ENCODE data around the gene FOXO3.

Gene FOXO3

DNA sequence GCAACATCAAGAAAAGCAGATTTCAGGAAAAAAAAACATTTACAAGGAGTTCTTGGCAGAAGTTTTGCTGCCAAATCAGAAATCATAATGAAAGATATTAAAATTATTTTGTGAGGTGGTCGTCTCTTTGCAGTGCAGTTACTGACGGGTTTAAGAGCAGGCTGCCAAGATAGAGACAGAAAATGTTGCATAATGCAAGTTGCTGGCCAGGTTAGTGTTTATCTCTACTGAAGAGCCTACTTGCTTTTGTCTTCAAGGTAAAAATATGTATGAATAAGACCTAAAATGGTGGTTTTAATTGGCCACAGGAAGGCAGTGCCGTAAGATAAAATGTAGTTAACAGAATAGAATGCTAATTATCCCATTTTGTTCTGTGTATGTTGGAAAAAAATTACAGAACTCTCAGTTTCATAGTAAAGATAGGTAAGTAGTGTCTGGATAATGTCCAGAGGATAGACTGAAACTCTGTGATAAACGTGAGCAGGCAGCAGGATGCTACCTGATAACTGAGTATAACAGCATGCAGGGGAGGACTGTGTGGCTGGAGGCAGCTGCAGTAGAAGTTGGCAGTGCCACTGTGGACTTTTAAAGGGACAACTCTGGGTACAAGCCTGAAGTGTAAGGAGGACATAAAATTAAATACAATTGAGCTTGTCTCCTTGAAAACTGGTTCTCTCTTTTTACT, 13.9 kb downstream of the FOXO3 start:
- peak in 2 of 51 donors; percentile 7 for DNase-seq

DNA sequence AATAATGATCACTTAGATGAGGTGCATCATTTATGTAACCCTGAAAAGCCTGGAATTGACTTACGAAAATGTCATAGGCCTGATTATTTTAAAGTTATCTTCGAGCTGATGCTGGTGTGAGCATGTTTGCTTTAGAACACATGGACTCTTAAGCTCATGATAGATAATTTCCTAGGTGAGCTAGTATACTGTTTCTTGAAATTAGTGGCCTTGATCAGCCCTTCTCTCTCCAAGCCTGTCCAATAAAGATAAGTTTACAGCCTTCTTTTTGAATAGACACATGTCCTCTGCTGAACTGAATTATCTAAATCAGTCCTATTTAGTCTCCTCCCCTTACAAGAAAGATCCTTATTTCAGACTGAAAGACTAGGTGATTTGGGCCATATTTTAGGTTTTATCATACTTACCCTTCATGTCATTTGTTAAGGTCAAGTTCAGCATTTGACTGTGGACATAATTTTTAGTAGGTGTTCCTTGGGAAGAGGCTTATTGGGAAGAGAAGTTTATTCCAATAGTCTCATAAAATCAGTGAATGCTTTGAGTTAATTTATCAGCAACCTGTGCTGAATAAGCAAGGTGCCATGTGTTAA, 15.3 kb downstream of the FOXO3 start:
- DNase-seq, result no peak

DNA sequence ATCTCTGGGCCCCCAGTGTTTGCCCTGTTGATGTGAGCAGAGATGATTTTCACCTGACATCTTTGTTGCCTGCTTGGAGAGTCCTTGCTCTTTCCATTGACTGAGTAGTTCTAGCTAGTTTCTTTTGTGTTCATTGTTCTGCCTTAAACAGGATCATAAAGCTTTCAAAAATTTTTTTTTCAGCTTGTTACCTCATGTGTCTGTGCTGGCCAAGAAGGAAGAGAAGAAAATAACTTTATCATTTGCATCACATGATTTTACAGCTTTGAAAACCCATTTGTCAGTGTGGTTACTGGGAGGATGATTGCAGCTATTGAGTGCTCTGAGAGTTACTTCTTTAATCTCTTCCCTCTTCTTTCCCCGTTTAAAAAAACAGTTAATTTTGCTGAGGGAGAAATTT, 16.0 kb downstream of the FOXO3 start:
- DNase-seq, result no peak

DNA sequence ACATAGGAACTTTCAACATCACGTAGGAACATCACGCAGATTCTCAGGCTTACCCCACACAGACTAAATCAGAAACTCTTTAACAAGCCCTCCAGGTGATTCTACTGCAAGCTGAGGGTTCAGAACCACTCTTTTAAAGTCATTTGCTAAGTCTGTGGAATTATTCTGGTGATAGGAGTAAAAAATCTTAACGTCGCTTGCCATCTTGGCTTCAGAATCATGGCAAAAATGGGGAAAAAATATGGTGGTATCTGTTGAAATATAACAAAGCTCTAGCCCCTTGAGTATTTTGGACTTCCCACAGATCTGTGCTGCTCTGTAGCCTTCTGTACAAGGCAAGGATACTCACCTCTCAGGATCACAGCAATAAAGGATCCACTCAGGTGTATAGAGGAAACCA, 17.4 kb downstream of the FOXO3 start:
- DNase-seq, result no peak

DNA sequence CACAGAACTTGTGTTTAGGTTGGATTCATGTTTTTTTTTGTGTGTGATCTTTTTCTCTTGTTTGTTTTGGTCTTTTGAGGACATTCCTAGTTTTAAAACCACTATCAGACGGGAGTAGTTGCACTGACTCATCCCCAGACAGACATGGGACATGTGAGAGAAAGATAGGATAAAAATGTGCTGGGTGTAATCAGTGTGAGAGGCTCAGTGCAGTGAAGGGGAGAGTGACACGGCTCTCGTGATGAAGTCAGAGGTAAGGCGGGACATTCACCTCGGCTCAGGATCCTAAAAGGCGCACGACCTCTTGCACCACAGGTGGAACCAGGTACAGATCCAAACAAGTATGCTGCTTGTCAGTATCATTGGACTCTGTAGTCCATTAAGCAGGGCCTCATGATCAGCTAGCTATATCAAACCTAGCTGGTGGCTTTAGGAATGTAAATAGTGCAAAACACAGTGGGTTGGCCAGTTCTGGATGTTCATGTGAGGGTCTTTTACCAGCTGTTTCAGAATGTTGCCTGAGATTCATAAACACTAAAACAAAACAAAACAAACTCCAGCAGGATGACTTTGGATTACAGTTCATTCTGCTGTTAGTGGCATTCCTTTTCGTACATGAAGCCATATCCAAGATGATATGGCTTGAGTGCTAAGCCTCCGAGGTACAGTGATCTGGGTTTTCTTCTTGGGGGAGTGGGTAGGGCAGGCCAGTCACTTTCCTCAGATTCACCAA, 18.0 kb downstream of the FOXO3 start:
- DNase-seq, result no peak

DNA sequence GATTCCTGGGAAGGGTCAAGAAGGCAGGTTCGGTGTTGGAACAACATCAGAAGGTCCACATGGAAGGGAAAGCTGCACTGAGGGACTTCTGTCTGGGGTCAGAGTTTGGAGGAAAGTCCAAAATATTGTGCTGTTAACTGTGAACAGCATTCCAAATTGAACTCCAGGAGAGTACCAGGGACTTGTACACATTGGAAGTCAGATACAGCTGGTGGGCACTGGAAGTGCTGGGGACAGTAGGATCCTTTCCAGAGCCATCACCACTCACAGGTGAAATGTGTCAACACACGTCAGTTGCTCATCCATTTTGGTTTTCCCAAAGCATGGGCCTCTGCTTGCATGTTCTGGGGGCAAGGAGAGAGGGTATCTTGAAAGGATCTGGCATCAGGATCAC, 18.6 kb downstream of the FOXO3 start:
- DNase-seq, result no peak

DNA sequence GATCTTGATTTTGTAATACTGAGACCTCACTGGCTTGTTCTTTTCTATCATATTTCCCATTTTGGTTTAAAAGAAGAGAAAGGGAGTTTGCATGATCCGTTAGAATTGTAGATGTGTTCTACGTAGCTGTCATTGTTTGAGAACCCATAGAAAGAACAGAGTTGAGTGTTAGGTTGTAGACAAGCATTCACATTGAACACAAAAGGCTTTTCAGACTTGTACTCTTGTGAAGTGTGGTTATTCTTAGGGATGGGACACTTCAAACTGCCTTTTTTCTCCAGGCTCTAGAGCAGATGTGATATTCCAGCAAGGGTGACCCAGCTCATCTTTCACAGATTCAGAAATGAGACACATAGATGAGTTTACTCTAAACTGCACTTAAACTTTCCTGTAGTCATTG, 19.9 kb downstream of the FOXO3 start:
- peak in 1 of 51 donors; percentile 41 for DNase-seq

DNA sequence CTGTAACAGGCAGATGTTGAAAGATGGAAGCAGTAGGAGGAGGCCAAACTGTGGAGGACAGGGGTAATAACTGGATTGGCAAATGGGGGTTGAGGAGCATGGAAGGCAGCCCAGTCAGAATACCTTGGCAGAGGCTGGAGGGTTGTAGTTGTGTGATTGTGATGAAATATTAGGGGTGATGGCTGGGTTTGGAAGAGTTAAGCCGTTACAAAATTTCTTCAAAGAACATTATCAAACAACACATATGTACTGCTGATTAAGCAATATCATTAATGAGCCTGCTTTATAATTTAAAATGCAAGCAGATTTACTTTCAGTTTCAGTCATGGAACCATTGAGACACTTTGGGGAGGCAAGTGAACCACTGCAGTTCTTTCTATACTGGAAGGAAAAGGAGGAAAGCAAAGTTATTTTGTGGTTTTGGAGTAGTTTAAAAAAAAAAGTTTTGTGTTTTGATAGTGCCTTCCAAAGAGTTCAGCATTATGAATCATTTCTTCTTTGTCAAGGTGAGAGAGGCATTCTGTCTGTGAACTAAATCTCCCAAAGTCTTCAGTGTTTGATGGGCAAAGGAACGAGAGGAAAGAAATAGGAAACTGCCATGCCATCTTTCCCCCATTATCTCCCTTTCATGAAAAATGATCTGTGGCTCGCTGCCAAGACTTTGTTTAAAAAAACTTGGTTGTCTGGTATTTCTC, 20.7 kb downstream of the FOXO3 start:
- peak in 1 of 51 donors; percentile 42 for DNase-seq

DNA sequence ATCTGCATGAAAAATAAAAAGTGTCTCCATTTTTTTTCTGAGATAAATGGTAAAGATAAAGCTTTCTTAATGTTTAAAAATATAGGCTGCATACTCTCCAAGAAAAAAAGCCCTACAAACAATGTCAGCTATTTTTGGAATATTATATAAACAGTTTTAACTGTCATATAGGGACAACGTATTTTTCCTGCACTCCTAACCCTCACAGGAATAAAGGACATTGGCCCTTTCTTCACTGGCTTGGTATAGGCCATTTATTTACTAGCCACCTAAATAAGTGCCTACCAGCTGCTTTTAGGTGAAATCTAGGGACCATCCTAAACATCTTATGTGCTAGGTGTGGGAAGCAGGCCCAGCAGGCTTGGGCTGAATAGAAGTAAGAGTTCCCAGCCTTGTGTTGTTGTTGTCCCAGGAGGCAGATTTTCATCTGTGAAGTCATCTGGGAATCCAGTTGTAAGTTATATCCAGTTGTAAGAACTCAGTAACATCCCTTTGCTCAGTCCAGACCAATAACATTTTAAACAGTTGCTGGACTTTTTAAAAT, 21.3 kb downstream of the FOXO3 start:
- no peak for DNase-seq

DNA sequence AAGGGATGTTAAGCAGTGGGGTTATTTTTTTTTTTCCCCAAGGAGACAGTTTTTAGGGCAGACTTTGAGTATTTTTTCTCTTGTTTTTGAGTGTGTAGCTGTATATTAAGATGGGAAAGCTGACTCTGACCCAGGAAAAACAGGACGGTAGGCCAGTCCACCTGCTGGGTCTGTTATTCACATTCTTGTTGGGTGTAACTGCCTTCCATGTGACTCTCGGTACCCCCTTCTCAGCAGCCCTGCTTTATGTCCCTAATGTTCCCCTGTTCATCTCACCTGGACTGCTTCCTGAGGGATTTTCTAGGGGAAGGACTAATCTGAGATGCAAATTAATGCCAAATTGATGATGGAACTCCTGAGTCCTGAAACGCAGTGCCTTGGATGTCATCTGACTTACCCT, 21.9 kb downstream of the FOXO3 start:
- no peak for DNase-seq

DNA sequence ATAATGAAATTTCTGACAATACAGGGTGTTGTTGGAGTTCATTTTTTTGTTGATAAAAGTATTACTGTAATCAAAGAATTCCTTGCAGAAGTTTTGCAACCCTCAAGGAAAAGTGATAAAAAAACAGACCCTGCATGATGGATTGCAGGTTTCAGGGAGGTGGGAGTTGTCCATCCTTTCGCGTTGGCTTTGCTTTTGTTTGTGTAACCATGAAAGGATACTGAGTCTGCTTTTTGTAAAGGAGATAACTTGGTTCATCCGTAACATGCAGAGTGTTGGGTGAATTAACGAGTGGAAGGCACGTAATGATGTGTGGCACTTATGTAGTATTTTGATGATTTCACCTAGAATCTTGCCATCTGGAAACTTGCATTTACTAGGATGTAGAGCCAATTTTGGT, 23.6 kb downstream of the FOXO3 start:
- no peak for DNase-seq

DNA sequence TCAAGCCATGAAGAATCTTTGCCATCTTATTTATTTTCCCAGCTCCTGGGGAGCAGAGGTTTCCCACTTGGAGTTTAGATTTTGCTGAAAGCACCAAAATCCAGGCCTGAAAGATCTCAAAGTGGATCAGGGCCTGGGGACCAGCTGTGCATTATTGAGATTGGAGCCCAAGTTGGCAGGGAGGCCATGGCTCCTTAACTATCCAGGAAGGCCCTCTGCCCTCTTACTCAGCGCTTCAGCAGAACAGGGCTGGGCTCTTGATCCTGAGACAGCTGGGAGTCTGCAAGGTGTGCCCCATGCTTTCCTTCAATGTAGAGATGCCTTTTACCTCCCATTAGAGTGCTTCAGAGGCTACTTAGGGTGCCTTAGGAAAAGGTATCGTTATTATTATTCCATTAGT, 24.6 kb downstream of the FOXO3 start:
- DNase-seq, result no peak

DNA sequence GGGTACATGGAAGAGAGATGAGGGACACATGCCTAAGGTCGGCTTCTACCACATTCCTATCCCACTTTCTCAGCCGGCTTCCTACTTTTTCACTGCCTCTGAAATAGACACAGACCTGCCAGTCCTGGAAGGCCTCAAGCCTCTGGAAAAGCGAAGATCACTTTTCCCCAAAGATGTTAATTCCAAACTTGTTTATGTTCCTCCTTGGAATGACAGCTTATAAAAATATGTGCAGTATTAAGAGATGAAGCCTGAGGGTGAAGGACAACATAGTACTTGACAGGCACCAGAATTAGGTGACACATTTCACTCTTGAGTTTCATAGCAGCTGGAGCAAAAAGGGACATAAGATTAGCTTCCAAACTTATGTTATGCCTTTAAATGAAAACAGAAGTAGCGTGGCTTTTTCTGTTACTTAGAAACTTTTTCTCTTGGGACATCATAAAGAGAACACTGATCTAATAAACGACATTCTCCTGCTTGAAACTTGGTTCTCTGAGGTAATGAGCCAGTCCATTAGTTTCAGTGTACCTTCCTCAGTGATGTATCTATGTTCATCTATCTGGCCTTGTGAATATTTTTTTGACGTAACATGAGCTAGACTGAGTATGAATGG, 25.3 kb downstream of the FOXO3 start:
- no peak for DNase-seq

DNA sequence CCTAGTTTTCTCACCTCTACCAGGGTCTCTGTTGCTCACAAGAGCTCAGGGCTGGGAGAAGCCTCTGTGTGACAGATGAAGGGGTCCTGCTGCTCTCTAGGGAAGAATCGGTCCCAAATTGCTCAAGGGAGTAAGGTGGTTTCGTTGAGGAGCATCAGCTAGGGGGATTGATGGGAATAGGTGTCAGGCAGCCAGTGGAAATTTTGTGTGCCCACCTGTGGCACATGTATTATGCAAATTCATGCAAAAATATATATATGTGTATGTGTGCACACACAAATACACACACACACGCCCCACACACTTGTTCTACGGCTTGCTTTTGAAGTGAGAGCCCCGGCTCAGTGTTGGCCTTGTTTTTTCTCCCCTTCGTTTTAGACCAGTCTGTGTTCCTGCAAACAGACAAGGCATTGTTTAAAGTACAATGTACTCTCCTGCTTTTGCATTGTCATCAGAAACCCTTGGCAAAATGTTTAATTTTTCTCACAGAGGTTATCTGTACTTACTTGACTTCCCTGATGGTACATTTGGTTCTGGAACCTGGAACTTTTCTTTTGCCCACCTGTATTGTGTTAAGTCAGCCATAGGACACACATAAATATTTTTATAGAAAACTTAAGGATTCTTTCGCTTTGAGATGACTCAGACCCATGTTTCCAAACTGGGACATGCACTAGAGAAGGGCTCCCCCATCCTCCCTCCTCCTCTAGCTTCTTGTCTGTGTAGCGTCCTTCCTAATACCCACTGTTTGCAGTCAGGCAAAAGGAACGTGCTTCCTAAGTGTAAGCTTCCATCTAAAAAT, 26.7 kb downstream of the FOXO3 start:
- peak in 20 of 51 donors; percentile 14 to 93 (median 35) for DNase-seq

DNA sequence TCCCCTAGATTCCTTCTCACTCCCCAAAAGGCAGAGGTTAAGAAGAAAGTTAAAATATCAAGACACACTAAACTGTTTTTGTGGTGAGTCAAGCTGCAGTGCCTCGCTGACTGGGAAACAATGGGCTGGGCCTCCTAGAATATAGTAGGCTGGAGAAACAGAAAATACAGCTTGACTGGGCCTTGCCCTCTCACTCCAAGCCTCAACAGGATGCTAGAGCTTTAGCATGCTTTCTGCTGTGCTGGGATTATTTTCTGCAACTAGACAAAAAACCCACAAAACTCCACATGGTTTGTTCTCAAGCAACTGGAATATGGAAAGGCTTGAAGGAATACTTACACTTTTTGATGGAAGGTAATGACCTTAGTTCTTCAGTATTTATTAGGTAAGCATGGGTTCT, 27.9 kb downstream of the FOXO3 start:
- peak in 1 of 51 donors; percentile 43 for DNase-seq

DNA sequence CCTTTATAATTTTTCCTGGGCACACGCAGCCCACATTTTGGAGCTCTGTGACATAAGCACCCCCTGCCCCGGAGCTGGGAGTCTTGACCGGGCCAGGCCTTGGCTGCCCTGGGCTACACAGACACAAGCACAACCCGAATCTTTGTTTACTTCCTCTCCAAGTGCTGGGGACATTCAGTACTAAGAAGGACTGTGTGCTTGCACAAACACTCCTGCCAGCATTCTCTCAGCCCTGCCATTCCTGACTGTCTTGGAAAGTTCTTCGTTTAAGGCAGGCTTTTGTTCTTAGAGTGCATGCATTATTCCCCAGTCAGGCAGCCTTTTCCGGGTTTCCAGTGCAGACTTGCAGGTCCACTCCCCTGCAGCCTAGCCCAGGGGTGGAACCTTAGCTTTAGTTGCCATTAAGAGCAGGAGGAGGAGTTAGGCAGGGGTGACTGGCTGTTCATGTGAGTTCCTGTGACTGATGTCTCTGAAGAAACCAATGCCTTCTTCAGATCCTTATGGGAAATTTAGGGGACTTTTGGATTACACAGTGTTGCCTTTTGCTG, 28.6 kb downstream of the FOXO3 start:
- DNase-seq, result peak in 39 of 51 donors; percentile 7 to 86 (median 55)

DNA sequence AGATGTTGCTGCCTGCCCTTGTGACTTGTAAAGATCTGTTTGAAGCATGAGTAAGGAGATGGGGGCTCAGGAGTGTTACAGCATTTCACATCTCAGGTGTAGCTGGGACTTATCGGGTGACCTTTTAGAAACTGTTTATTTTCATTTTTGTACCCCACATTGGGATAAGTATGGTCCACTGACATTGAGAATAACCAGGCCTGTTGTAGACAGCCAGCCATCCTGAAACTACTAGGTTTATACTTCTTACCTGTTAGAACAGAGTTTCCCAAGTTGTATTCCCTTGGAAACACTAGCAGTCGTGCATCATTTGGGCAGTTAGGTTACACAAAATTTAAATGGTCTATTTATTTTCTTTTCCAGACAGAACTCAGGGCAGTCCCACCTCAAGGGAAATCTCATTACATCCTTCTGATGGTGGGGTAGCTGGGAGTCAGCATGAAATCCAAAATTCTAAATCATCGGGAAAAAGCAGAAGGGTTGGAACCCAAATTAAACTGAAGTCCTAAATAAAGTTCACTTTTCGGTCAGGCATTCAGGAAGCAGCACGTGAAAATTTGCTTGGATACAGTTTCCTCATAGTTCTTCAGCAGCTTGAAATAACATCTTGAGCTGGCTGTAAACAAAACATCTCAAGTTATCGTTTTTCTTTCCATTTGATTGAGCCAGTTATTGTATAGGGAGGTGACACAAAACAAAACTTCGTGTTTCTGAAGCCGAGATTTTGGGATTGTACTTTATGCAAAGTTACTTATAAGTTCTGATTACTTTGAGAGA, 30.5 kb downstream of the FOXO3 start:
- no peak for DNase-seq

DNA sequence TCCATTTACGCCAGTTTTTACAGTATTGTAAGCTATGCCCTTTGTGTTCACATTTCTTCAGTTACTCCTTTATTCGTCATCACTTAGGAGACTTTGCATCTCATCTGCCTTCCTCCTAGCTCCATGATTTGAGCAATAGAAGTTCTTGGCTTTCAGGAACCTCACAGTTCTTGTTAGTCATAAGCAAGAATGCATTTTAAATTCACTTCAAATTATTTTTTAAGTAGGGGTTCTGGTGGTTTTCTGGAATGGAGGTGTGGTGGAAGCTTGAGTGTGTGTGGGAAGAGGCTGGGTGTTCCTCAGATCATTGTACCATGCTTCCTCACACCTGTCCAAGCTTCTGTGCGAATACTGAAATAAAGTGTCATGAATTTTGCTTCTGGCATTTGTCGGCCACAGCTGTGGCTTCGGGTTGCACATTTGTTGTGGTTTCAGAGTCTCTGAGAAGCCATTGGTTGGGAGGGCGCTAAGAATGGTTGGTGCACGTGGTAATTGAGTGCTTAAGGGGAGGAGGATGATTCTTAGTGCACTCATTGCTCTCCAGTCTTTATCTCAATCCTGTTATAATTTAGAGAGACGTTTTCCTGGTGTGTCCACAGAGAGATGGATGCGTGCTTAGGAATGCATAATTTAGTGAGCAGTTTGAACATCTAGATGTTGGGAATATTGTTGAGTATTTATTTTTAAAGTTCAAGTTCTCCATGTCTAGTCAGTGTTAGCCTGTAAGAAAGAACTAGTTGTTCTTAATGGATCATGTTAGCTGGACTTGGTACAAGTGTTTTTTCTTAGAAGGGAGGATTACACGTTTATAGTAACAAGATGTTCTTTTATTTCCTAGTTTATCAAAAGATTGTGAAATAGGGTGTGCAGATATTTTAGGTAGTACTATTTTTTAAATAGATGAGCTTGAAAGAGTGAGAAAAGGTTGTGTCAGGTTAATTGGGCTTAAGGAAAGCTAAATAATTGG, 31.9 kb downstream of the FOXO3 start:
- peak in 3 of 51 donors; percentile 1 to 17 (median 8) for DNase-seq
